Endothelial cell (in vitro differentiated cells): Measurements from ENCODE around the gene ARMH2. TPM values are rescaled to one million over a fixed set of nuclear protein-coding genes. Genes with fewer than 3 reads are reported as not detected.

Experiments used
- DNase-seq: peaks from one replicate; pipeline ENCODE4 v3.0.0; 2021; ENCODE audit warnings: low spot score
- H3K27ac Mint-ChIP-seq: one replicate; pipeline ENCODE4 v1.8.0; 2021; ENCODE audit warnings: mixed read lengths, inconsistent platforms; ENCODE audit not compliant: unreplicated experiment
- H3K27me3 Mint-ChIP-seq: one replicate; pipeline ENCODE4 v1.8.0; 2021; ENCODE audit warnings: mild to moderate bottlenecking, moderate library complexity, mixed read lengths, inconsistent platforms; ENCODE audit not compliant: unreplicated experiment
- H3K36me3 Mint-ChIP-seq: one replicate; pipeline ENCODE4 v1.8.0; 2021; ENCODE audit warnings: mild to moderate bottlenecking, low read depth, mixed read lengths, inconsistent platforms; ENCODE audit not compliant: unreplicated experiment
- H3K4me1 Mint-ChIP-seq: one replicate; pipeline ENCODE4 v1.8.0; 2021; ENCODE audit warnings: mild to moderate bottlenecking, mixed read lengths, inconsistent platforms; ENCODE audit not compliant: unreplicated experiment
- H3K4me3 Mint-ChIP-seq: one replicate; pipeline ENCODE4 v1.8.0; 2021; ENCODE audit warnings: mild to moderate bottlenecking, mixed read lengths, inconsistent platforms; ENCODE audit not compliant: unreplicated experiment
- H3K9me3 Mint-ChIP-seq: one replicate; pipeline ENCODE4 v1.8.0; 2021; ENCODE audit warnings: mixed read lengths, inconsistent platforms; ENCODE audit not compliant: unreplicated experiment
- CTCF ChIP-seq: fragments of 200-600 bp; sonication (generic); IDR thresholded peaks from one replicate; pipeline ENCODE4 v1.5.0; 2021; ENCODE audit warnings: antibody characterized with exemption; ENCODE audit not compliant: unreplicated experiment
- total RNA-seq: library from RNA; stranded (reverse); fragmentation: NEBNext Ultra II Directional; extraction: Animal tissue kit (Norgen Biotek cat#: 25700); gene quantifications from one replicate; pipeline ENCODE4 v1.2.1, GENCODE V29; 2021; ENCODE audit not compliant: unreplicated experiment

ARMH2 gene
- total RNA-seq, 1 donor from 2014 or later, result not detected

DNA sequence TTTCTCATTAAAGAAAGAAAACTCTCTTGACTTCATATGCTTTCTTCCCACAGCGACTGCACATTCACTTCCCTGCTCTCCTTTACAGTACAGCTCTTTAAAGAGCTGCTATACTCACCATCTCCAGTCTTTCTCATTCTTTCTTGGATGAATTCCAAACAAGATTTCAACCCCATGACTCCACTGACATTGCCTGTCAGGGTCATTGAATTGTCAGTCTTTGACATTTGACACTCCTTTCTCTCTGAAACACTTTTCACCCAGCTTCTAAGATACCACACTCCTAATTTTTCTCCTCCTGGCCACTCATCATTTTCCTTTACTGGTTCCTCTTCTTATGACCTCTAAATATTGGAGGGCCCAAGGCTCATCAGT is 811 bp upstream of the ARMH2 start:
- no peak for DNase-seq
- no peaks in the 10 kb centered on the region for H3K9me3 Mint-ChIP-seq
- no peaks in the 10 kb centered on the region for H3K4me1 Mint-ChIP-seq
- H3K27me3 Mint-ChIP-seq, result no peaks in the 10 kb centered on the region
- TF ChIP-seq CTCF, result no peak
- H3K4me3 Mint-ChIP-seq, result no peak overlapping the region
- no peak overlapping the region for H3K27ac Mint-ChIP-seq
- no peaks in the 10 kb centered on the region for H3K36me3 Mint-ChIP-seq

DNA sequence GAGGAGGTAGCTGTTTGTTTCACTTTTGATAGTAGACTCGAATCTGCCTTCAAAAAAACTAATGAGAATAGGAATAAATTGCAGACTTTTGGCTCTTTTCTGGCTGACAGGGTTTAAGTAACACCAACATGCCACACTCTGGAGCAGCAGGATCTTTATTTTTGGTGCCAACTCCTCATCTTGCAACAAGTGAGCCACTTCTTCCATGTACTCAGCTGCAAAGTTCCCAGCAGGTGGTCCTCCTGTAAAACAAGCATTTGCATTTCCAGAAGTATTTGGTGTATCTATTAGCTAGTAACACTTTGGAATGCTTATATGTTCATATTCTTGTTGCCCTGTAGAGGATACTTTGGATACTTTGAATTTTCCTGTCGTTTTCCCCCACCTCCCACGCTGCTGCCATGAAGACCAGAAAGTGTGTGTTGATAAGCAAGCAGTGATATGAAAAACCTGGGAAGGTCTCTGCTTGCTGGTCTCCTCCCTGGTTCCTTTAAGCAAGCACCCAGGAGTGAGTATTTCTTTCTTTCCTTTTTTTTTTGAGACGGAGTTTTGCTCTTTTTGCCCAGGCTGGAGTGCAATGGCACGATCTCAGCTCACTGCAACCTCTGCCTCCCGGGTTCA is 1.0 kb downstream of the ARMH2 start:
- H3K27ac Mint-ChIP-seq, result no peak overlapping the region
- no peak for DNase-seq
- no peak overlapping the region for H3K4me3 Mint-ChIP-seq
- no peaks in the 10 kb centered on the region for H3K36me3 Mint-ChIP-seq
- no peaks in the 10 kb centered on the region for H3K27me3 Mint-ChIP-seq
- TF ChIP-seq CTCF, result no peak
- H3K9me3 Mint-ChIP-seq, result no peaks in the 10 kb centered on the region
- no peaks in the 10 kb centered on the region for H3K4me1 Mint-ChIP-seq

DNA sequence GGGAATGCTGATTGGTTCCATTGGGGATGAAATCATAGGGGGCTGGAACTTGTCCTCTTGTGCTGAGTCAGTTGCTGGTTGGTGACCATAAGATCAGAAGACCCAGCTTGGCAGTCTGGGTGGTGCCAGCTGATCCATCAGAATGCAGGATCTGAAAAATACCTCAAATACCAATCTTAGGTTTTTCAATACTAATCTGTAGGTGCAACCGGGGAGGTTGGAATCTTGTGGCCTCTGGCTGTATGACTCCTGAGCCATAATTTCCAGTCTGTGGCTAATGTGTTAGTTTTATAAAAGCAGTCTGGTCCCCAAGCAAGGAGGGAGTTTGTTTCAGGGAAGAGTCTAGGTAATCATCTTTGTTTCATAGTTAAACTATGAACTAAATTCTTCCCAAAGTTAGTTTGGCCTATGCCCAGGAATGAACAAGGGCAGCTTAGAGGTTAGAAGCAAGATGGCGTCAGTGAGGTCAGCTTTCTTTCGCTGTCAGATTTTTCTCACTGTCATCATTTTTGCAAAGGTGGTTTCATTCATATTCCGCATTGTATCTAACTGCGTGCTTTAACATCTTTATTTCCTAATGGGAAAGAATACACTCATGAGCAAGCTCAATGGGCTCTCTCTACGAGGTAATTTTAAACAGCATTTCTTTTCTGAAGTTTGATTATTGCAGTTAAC is 2.0 kb downstream of the ARMH2 start:
- H3K27ac Mint-ChIP-seq, result no peak overlapping the region
- no peaks in the 10 kb centered on the region for H3K9me3 Mint-ChIP-seq
- H3K27me3 Mint-ChIP-seq, result no peaks in the 10 kb centered on the region
- no peaks in the 10 kb centered on the region for H3K4me1 Mint-ChIP-seq
- no peak for TF ChIP-seq CTCF
- no peak for DNase-seq
- no peaks in the 10 kb centered on the region for H3K36me3 Mint-ChIP-seq
- no peak overlapping the region for H3K4me3 Mint-ChIP-seq

DNA sequence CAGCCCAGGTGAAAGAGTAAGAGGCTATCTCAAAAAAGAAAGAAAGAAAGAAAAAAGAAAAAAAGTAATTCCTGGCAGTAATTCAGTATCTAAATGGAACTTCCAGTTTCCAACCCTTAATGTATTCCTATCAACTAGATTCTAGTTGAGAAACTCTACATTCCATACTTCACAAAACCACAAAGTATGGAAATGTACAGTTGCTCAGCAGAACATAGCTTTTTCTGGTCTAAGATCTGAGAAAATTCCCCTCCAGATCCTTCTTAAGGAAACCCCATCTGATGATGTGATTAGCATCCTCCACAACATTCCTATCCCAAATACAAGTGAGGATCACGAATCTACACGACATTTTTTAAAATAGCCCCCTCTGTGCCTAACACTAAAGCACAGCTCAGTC is 3.6 kb downstream of the ARMH2 start:
- Mint-ChIP-seq H3K4me3 (no peak overlapping the region), H3K9me3 (no peaks in the 10 kb centered on the region), H3K27me3 (no peaks in the 10 kb centered on the region), H3K27ac (no peak overlapping the region), H3K36me3 (no peaks in the 10 kb centered on the region), H3K4me1 (no peaks in the 10 kb centered on the region)
- no peak for TF ChIP-seq CTCF
- DNase-seq, result no peak

GRCh38 chr6:24788031-24788665 is 10.6 kb downstream of the ARMH2 start:
- Mint-ChIP-seq H3K36me3 (peaks cover 8% of the 10 kb centered on the region), H3K27ac (no peak overlapping the region)

More at GRCh38 chr6:24788031-24788665, 10.6 kb downstream of the ARMH2 start:
- Mint-ChIP-seq H3K4me1 (peaks cover 3% of the 10 kb centered on the region), H3K27me3 (no peaks in the 10 kb centered on the region), H3K9me3 (no peaks in the 10 kb centered on the region), H3K4me3 (no peak overlapping the region)
- TF ChIP-seq CTCF, result no peak
- no peak for DNase-seq
